Measurements from ENCODE around the gene FOXC2. TPM values are rescaled to one million over a fixed set of nuclear protein-coding genes. Genes with fewer than 3 reads are reported as not detected.

FOXC2 gene
- total and polyA plus RNA-seq, 9 of the 15 experiments (the other 6 are each of a cell fraction or from before 2014, with no cell fraction given): 0.01 to 0.11 (median 0.10) TPM; not detected in 5

DNA sequence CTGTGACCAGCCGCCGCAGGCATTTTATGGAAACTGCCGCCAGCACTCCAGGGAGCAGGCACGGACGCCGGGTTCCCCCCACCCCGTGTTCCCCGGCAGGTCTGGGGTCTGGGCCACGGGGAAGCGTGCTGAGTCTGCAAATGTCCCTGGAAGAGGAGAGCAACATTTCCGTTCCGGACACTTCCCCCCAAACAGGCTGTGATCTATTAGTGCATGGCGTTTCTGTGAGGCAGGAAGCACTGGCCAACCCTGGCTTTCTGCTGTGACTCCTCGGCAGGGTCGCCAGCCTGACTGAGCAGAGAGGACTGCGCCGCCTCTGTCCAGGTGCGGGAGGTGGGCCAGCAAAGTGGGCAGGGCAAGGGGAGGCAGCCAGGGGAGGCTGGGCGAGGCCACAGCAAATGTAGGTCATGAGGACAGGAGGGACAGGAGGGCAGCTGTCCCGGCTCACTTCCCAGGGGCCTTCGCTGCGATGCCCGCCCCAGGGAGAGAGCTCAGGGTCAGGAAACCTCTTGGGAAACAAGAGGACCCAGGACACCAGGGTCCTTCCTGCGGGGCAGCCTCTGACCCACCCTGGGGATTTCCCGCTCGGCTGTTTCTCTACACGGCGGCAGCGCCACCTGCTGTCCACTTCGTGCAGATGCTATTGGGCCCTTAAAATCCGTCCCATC is 46.8 kb upstream of the FOXC2 start (continued):
- TF ChIP-seq, protein P1, sequence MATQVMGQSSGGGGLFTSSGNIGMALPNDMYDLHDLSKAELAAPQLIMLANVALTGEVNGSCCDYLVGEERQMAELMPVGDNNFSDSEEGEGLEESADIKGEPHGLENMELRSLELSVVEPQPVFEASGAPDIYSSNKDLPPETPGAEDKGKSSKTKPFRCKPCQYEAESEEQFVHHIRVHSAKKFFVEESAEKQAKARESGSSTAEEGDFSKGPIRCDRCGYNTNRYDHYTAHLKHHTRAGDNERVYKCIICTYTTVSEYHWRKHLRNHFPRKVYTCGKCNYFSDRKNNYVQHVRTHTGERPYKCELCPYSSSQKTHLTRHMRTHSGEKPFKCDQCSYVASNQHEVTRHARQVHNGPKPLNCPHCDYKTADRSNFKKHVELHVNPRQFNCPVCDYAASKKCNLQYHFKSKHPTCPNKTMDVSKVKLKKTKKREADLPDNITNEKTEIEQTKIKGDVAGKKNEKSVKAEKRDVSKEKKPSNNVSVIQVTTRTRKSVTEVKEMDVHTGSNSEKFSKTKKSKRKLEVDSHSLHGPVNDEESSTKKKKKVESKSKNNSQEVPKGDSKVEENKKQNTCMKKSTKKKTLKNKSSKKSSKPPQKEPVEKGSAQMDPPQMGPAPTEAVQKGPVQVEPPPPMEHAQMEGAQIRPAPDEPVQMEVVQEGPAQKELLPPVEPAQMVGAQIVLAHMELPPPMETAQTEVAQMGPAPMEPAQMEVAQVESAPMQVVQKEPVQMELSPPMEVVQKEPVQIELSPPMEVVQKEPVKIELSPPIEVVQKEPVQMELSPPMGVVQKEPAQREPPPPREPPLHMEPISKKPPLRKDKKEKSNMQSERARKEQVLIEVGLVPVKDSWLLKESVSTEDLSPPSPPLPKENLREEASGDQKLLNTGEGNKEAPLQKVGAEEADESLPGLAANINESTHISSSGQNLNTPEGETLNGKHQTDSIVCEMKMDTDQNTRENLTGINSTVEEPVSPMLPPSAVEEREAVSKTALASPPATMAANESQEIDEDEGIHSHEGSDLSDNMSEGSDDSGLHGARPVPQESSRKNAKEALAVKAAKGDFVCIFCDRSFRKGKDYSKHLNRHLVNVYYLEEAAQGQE (IDR thresholded peaks at IDR 0.05; ENCODE audit: borderline replicate concordance): peak; percentile 52
- TF ChIP-seq, protein P1 (CRISPR knock-in tag; IDR thresholded peaks at IDR 0.05; ENCODE audit: low read depth): no peak
- TF ChIP-seq, protein P2, sequence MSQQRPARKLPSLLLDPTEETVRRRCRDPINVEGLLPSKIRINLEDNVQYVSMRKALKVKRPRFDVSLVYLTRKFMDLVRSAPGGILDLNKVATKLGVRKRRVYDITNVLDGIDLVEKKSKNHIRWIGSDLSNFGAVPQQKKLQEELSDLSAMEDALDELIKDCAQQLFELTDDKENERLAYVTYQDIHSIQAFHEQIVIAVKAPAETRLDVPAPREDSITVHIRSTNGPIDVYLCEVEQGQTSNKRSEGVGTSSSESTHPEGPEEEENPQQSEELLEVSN (IDR thresholded peaks at IDR 0.05; ENCODE audit: borderline replicate concordance in 1 of 2, extremely low read depth in 1 of 2, insufficient read depth in 1 of 2, insufficient read length in 1 of 2, low read depth in 1 of 2, low read length in 1 of 2, poor library complexity in 1 of 2, severe bottlenecking in 1 of 2): peak in 1 of 2 experiments; percentile 49
- TF ChIP-seq FOXP1 (CRISPR knock-in tag; IDR thresholded peaks at IDR 0.05): no peak
- peak; percentile 52 to 76 for TF ChIP-seq RAD21 (CRISPR knock-in tag; conservative IDR thresholded peaks at IDR 0.05 in 1 of 2, IDR thresholded peaks at IDR 0.05 in 1 of 2)
- TF ChIP-seq STAG1 (CRISPR knock-in tag; IDR thresholded peaks at IDR 0.05; ENCODE audit: borderline replicate concordance): peak; percentile 52; the same call in 1 of the 2 replicates
- no peak for TF ChIP-seq OTX1 (CRISPR knock-in tag; IDR thresholded peaks at IDR 0.05)
- no peak for TF ChIP-seq CBFA2T3 (IDR thresholded peaks at IDR 0.05)
- TF ChIP-seq, protein P3, sequence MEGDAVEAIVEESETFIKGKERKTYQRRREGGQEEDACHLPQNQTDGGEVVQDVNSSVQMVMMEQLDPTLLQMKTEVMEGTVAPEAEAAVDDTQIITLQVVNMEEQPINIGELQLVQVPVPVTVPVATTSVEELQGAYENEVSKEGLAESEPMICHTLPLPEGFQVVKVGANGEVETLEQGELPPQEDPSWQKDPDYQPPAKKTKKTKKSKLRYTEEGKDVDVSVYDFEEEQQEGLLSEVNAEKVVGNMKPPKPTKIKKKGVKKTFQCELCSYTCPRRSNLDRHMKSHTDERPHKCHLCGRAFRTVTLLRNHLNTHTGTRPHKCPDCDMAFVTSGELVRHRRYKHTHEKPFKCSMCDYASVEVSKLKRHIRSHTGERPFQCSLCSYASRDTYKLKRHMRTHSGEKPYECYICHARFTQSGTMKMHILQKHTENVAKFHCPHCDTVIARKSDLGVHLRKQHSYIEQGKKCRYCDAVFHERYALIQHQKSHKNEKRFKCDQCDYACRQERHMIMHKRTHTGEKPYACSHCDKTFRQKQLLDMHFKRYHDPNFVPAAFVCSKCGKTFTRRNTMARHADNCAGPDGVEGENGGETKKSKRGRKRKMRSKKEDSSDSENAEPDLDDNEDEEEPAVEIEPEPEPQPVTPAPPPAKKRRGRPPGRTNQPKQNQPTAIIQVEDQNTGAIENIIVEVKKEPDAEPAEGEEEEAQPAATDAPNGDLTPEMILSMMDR (IDR thresholded peaks at IDR 0.05 in 2 of 3, conservative IDR thresholded peaks at IDR 0.05 in 1 of 3; ENCODE audit: insufficient read depth in 2 of 3, low read depth in 1 of 3, low read length in 3 of 3): peak; percentile 78 to 90 (median 89)
